Measurements from ENCODE around the gene RABGAP1L. TPM values are rescaled to one million over a fixed set of nuclear protein-coding genes. Genes with fewer than 3 reads are reported as not detected.
"Not testable (repeated sequence)": the region's sequence is repeated elsewhere in the genome, so short reads cannot be mapped to it uniquely, and the experiment has no call there.

RABGAP1L gene
- polyA plus RNA-seq, 1 donor: 9.2 TPM

DNA sequence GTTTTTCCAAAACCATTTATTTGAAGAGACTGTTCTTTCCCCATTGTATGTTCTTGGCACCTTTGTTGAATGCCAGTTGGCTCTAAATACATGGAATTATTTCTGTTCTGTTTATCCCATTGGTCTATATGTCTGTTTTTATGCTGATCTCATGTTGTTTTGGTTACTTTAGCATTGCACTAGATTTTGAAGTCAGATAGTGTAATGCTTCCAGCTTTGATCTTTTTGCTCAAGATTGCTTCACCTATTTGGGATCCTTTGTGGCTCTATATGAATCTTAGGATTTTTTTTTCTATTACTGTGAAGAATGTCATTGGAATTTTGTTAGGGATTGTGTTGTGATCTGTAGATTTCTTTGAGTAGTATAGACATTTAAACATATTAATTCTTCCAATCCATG is 149.3 kb downstream of the RABGAP1L start:
- DNase-seq: no peak

- no peak for DNase-seq
Observed at GRCh38 chr1:174309490-174309889, 150.2 kb downstream of the RABGAP1L start.

- DNase-seq: no peak
Observed at GRCh38 chr1:174314433-174314832, 155.1 kb downstream of the RABGAP1L start.

DNA sequence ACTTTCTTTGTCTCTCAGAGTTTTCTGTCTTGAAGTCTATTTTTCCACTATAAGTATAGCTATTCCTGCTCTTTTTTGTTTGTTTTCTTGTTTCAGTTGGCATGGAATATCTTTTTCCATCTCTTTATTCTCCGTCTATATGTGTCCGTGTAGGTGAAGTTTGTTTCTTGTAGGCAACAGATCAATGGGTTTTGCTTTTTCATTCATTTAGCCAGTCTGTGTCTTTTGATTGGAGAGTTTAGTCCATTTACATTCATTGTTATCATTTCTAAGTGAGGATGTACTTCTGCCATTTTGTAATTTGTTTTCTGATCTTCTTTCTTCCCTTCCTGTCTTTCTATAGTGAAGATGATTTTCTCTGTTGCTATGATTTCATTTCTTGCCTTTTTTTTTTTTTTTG is 155.9 kb downstream of the RABGAP1L start:
- DNase-seq: no peak

- DNase-seq: not testable (repeated sequence)
Observed at GRCh38 chr1:174320897-174321296, 161.6 kb downstream of the RABGAP1L start.

GRCh38 chr1:174322202-174322862 is 163.0 kb downstream of the RABGAP1L start:
- no peak for DNase-seq

DNA sequence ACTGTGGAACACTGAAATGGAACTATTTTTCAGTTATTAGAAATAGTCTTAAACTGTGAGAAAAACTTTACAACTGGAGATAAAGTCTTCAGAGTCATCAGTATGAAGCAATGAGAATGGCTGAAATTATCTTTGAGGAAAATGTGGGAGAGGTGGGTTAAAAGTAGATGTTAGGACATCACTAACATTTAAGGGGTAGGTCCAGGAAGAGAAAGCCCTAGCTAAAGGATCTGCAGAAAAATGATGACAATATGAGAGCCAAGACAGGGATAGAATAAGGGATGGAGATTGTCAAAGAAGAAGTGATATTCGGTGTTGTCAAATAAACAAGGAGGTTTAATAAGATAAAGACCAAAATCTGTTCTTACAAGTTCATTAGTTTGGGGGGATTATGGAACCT is 165.2 kb downstream of the RABGAP1L start:
- DNase-seq: no peak

DNA sequence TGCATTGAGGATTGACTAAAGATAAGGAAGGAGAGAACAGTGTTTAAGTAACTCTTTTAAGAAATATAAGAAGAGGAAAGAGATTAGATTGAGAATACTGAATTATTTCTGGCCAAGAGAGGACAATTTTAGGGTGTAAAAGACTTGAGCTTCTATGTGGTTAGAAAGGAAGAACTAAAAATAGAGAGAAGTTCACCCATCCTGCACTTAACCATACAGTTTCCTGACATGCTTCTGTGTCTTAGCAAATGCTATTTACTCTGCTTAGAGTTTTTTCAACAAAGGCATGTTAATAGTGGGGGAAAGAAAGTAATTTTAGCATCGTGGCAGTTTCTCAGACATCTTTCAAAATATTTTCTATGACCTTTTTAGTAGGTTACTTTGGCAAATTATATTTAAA is 165.6 kb downstream of the RABGAP1L start:
- no peak for DNase-seq

GRCh38 chr1:174326278-174326677 is 167.0 kb downstream of the RABGAP1L start:
- no peak for DNase-seq

DNA sequence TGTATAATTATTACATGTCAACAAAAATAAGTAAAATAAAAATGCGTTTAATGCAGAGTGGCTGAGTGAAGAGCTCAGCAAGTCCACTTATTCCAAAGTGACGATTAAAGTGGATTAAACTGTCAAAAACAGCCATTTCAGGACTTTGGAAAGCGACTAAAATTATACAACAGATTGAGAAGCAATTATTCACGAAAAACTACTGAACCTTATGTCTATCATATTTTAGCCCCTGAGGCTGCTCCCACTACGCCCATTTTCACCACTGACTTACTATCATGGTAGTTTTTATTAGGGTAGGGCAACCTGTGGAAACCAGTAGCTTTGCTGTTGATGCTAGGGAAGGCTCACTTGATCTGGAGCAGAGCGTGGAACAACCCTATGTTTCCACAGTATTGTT is 174.1 kb downstream of the RABGAP1L start:
- DNase-seq: no peak

DNA sequence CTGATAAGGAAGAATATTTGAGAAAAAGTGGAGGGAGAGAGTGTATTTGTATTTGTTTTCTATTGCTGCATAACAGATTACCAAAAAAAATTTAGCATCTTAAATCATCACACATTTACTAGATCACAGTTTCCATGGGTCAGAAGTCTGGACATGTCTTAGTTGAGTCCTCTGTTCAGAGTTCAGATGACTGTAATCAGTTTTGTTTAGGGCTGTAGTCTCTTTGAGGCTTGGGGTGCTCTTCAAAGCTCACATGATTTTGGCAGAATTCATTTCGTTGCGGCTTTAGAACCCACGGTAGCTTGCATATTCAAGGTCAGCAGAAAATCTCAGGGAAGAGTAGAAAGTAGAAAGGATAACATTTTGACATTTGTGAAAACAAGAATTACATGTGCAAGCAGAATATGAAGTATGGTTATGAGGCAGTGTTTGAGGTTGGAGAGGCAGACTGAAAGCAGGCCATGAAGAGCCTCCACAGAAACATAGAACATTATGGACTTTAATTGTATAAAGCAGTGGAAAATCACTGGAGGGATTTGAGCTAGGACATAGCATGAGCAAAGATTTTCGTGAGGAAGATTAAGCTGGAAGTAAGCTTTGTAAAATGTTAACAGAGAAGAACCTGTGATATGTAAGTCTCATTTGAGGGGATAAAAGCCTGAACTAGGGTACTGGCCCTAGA is 177.8 kb downstream of the RABGAP1L start:
- no peak for DNase-seq

GRCh38 chr1:174340404-174340803 is 181.1 kb downstream of the RABGAP1L start:
- not testable (repeated sequence) for DNase-seq

GRCh38 chr1:174344162-174344561 is 184.8 kb downstream of the RABGAP1L start:
- no peak for DNase-seq

DNA sequence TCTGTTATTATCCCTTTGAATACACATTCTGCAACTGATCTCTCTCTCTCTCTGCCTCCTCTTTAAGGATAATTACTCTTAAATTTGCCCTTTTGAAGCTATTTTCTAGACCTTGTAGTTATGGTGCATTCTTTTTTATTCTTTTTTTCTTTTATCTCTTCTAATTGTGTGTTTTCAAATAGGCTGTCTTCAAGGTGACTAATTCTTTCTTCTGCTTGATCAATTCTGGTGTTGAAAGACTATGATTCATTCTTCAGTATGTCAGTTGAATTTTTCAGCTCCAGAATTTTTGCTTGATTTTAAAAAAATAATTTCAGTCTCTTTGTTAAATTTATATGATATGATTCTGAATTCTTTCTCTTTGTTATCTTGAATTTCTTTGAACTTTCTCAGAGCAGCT is 192.8 kb downstream of the RABGAP1L start:
- DNase-seq: no peak

- DNase-seq: no peak
Observed at GRCh38 chr1:174352883-174353608, 193.7 kb downstream of the RABGAP1L start.

DNA sequence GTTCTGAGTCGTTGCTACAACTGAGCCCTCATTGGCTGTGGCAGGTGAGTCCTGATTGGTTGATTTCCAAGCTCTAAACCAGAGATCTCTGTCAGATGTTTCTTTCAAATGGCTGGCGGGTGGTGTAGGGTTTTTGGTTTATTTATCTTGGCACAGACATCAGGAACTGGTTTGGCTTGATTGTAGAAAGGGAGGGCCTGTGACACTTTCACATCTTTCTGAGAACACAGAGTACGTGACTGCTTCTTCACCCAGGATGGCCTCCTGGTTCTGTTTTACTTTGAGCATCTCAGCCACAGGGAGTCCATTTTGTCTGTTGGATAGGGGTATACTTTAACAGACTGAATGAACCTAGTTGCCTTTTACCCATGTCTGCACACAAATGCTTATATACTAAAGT is 199.0 kb downstream of the RABGAP1L start:
- no peak for DNase-seq

DNA sequence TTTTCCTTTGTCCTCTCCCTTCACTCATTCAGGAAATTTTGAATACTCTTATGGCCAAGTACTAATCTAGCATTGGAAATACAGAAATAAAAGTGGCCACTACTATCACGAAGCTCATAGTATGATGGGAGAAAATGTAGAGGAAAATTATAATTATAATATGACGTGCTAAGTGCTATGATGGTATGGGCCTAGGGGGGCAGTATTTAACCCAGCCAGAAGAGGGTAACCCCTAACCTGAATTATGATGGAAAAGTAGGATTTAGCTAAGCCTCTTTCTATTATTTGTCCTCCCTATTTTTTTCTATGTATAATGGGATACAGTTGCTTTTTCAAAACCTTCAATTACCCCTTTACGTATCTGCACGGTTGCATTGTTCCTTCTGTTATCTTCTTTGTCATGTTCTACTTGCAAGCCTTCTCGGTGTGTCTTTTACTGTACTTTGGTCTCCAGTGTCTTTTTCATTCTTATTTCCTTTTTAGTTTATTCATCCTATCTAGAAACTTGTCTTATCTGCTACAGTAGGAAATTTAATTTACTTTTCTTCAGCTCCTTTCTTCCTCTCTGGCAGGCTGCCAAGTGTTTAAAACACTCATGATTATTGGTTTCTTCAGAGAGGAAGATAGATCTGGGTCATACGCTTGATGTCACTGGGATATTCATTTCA is 199.6 kb downstream of the RABGAP1L start:
- no peak for DNase-seq

- no peak for DNase-seq
Observed at GRCh38 chr1:174359454-174359805, 200.1 kb downstream of the RABGAP1L start.

- DNase-seq: no peak
Observed at GRCh38 chr1:174364996-174365736, 205.8 kb downstream of the RABGAP1L start.

GRCh38 chr1:174366946-174367345 is 207.6 kb downstream of the RABGAP1L start:
- no peak for DNase-seq

- DNase-seq: no peak
Observed at GRCh38 chr1:174367892-174368291, 208.6 kb downstream of the RABGAP1L start.

DNA sequence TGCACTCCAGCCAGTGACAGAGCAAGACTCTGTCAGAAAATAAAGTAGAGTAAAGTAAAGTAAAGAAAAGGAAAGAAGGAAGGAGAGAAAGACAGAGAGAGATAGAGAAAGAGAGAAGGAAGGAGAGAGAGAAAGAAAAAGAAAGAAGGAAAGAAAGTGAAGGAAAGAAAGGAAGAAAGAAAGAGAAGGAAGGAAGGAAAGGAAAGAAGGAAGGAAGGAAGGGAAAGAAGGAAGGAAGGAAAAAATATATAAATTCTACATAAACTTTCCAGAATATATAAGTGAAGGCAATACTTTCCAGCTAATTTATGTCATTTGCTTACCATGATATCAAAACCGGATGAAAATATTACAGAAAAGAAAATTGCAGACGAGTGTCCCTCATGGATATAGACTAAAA is 216.7 kb downstream of the RABGAP1L start:
- DNase-seq: no peak

- no peak for DNase-seq
Observed at GRCh38 chr1:174391716-174392115, 232.4 kb downstream of the RABGAP1L start.
